Right lobe of liver (tissue), 4 donors: ENCODE measurements around the gene EEFSEC.

Experiments used
- POLR2A ChIP-seq: fragments of 450-650 bp; IDR thresholded peaks from one replicate; pipeline ENCODE4 v1.6.1; 2017; ENCODE audit warnings: antibody characterized with exemption, mild to moderate bottlenecking
- TF ChIP-seq, protein P1 (sequence below), 4 donors: fragments of 200-600 bp in 3 of 4; fragments of 450-650 bp in 1 of 4; IDR thresholded peaks; one replicate each; pipeline versions ENCODE4 v1.5.1 to v1.8.0; 2016 to 2022; ENCODE audit warnings: antibody characterized with exemption in 4 of 4, mild to moderate bottlenecking in 2 of 4
- donor health status: DM: no; HTN: no; CAD: no.
- donor health status: DM: no; HTN: no; CAD: no.
- donor health status: DM: no; HTN: yes; CAD: no.

DNA sequence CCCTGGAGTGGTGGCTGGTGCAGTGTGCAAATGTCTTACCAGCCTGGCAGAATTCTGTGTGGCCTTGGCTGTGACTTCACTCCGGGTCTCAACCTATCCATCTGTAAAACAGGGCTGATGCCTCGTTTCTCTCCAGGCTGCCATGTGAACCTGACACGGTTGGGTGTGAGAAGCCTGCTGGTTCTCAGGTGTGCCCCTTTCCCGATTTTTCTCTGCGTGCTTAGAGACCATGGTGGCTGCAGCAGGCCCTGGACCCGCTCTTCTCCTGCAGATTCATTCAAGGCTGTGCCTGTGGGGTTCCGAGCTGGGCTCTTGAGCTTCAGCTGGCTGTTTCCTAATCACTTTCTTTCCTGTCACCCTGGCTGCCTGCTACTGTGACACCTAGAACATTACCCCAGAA is 38.9 kb downstream of the EEFSEC start:
- no peak for TF ChIP-seq POLR2A
- TF ChIP-seq, protein P1, sequence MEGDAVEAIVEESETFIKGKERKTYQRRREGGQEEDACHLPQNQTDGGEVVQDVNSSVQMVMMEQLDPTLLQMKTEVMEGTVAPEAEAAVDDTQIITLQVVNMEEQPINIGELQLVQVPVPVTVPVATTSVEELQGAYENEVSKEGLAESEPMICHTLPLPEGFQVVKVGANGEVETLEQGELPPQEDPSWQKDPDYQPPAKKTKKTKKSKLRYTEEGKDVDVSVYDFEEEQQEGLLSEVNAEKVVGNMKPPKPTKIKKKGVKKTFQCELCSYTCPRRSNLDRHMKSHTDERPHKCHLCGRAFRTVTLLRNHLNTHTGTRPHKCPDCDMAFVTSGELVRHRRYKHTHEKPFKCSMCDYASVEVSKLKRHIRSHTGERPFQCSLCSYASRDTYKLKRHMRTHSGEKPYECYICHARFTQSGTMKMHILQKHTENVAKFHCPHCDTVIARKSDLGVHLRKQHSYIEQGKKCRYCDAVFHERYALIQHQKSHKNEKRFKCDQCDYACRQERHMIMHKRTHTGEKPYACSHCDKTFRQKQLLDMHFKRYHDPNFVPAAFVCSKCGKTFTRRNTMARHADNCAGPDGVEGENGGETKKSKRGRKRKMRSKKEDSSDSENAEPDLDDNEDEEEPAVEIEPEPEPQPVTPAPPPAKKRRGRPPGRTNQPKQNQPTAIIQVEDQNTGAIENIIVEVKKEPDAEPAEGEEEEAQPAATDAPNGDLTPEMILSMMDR (IDR thresholded peaks at IDR 0.05) = no peak
